Erythroblast (primary cell): ENCODE measurements around the gene SYNE2.

Experiments
- GATA1 ChIP-seq: IDR thresholded peaks from 2 replicates; pipeline ENCODE4 v1.6.1; 2011; ENCODE audit warnings: low read depth, mild to moderate bottlenecking, control low read depth, low read length, moderate library complexity
- POLR2A ChIP-seq: IDR thresholded peaks from 2 replicates; pipeline ENCODE4 v1.6.1; 2011; ENCODE audit warnings: mild to moderate bottlenecking, low read length

DNA sequence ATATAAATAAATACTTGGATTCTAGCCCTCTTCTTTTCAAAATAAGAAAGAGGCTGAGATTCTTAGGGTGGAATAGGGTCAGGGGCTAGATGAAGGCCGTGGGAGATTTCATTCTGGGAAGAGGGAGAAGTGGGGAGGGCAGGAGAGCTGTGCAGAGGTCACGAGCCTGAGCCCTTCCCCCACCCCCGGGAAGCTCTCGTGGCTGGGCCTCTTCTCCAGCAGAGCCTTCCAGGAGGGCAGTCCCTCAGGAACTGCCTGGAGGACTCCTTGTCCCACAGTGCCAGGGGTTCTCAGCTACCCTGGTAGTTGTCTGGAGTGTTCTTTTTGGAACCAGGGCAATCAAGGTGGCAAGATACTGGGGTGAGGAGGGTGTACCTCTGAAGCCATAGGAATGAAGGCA, 347.4 kb downstream of the SYNE2 start:
- TF ChIP-seq POLR2A: no peak
- TF ChIP-seq GATA1: no peak
